GM12878 (cell line): ENCODE results near the gene SGCD. TPM values are rescaled to one million over a fixed set of nuclear protein-coding genes. Genes with fewer than 3 reads are reported as not detected.

ENCODE experiments used
- ATAC-seq: fragments of 200-7000 bp; cut with Tn5 transposase; 3 replicates; pipeline ENCODE4 v1.9.1; 2020; ENCODE audit warnings: mild to moderate bottlenecking, moderate library complexity
- BruUV-seq: library from RNA; stranded (reverse); fragments of 400-500 nt; replicated peaks from 2 replicates; lab custom pipeline; 2021; lab: Mats Ljungman, UMichigan
- CTCF ChIA-PET: fragments of 300-600 bp; sonication (Branson Sonifier 250); formaldehyde crosslinking; extraction: SDS; loops from one replicate; lab custom pipeline; 2021; ENCODE audit warnings: inconsistent platforms; lab: Yijun Ruan, JAX
- POLR2A ChIA-PET: fragments of 350-600 bp; formaldehyde crosslinking; extraction: SDS; loops from one replicate; lab custom pipeline; 2021; ENCODE audit warnings: inconsistent platforms; lab: Charles Lee
- RAD21 ChIA-PET: fragments of 300-600 bp; sonication (Branson Sonifier 250); formaldehyde crosslinking; loops from one replicate; lab custom pipeline; 2023; ENCODE audit warnings: antibody characterized with exemption; ENCODE audit not compliant: unreplicated experiment; lab: Charles Lee
- SMC1A ChIA-PET: fragments of 300-600 bp; sonication (Branson Sonifier 250); formaldehyde crosslinking; loops from one replicate; lab custom pipeline; 2023; ENCODE audit not compliant: unreplicated experiment, uncharacterized antibody; lab: Charles Lee
- DNase-seq: peaks from one replicate; pipeline ENCODE4 v3.0.0-alpha.2; 2011; ENCODE audit warnings: low read depth, low spot score
- FAIRE-seq: peaks from 3 replicates; lab custom pipeline; 2011; peaks lifted over from hg19 to GRCh38; lab: Jason Lieb, UNC
- H2AFZ ChIP-seq: 2 replicates; pipeline ENCODE4 v1.6.0; 2011; ENCODE audit warnings: low read depth, low read length, control low read depth; ENCODE audit not compliant: control insufficient read depth
- H3K27ac ChIP-seq: 2 replicates; pipeline ENCODE4 v1.5.1; 2011; ENCODE audit warnings: control low read depth; ENCODE audit not compliant: control insufficient read depth, insufficient read depth
- H3K27me3 ChIP-seq, 2 experiments: replicated peaks in 1 of 2; 2 replicates each; pipeline versions ENCODE4 v1.6.0 to v1.6.1; 2011; ENCODE audit warnings: low read length in 1 of 2; ENCODE audit not compliant: control insufficient read depth in 2 of 2, insufficient read depth in 2 of 2
- H3K36me3 ChIP-seq, 2 experiments: 2 replicates each; pipeline ENCODE4 v1.5.1; 2011; ENCODE audit warnings: low read length in 1 of 2; ENCODE audit not compliant: control insufficient read depth in 2 of 2, insufficient read depth in 2 of 2
- H3K4me1 ChIP-seq: 2 replicates; pipeline ENCODE4 v1.6.1; 2011; ENCODE audit warnings: mild to moderate bottlenecking, low read length, moderate library complexity, mixed read lengths; ENCODE audit not compliant: control insufficient read depth, insufficient read depth
- H3K4me2 ChIP-seq: 2 replicates; pipeline ENCODE4 v1.6.0; 2011; ENCODE audit warnings: control low read depth; ENCODE audit not compliant: control insufficient read depth, insufficient read depth
- H3K4me3 ChIP-seq: fragments of 200-600 bp; sonication (generic); 2 replicates; pipeline ENCODE4 v1.5.1; 2016
- H3K79me2 ChIP-seq: 2 replicates; pipeline ENCODE4 v1.6.0; 2011; ENCODE audit warnings: low read length; ENCODE audit not compliant: control insufficient read depth, insufficient read depth
- H3K9ac ChIP-seq: 2 replicates; pipeline ENCODE4 v1.8.0; 2011; ENCODE audit warnings: low read length, control low read depth, mixed read lengths; ENCODE audit not compliant: control insufficient read depth, insufficient read depth
- H3K9me3 ChIP-seq: replicated peaks from 3 replicates; pipeline ENCODE4 v1.5.1; 2011; ENCODE audit warnings: mild to moderate bottlenecking, low read length; ENCODE audit not compliant: control insufficient read depth, insufficient read depth
- H4K20me1 ChIP-seq: 2 replicates; pipeline ENCODE4 v1.6.0; 2011; ENCODE audit not compliant: control insufficient read depth, insufficient read depth
- CHD1 ChIP-seq: IDR thresholded peaks from 2 replicates; pipeline ENCODE4 v1.6.1; 2012; ENCODE audit warnings: low read depth, low read length, improper control_type of control experiment
- CHD4 ChIP-seq: fragments of 200-600 bp; sonication (generic); IDR thresholded peaks from 2 replicates; pipeline ENCODE4 v1.6.1; 2016; ENCODE audit warnings: mild to moderate bottlenecking
- KDM1A ChIP-seq: fragments of 200-600 bp; sonication (generic); IDR thresholded peaks from 2 replicates; pipeline ENCODE4 v1.6.1; 2016; ENCODE audit warnings: borderline replicate concordance
- MEF2B ChIP-seq: fragments of 450-650 bp; IDR thresholded peaks from 2 replicates; pipeline ENCODE4 v1.6.1; 2018; ENCODE audit warnings: mild to moderate bottlenecking, moderate library complexity; ENCODE audit not compliant: partially characterized antibody, poor library complexity, severe bottlenecking
- RAD21 ChIP-seq: IDR thresholded peaks from 2 replicates; pipeline ENCODE4 v1.6.1; 2011; ENCODE audit warnings: mild to moderate bottlenecking, low read depth, low read length, moderate library complexity; ENCODE audit not compliant: insufficient read depth
- SREBF1 ChIP-seq: IDR thresholded peaks from 2 replicates; pipeline ENCODE4 v1.6.1; 2012; ENCODE audit warnings: mild to moderate bottlenecking, low read length
- WGBS: methylation state at CpG from one replicate; pipeline ENCODE4 v1.1.6; 2016; ENCODE audit warnings: low lambda C conversion rate; ENCODE audit not compliant: insufficient replicate concordance, insufficient coverage; ENCODE audit errors: missing lambda C conversion rate; 5-methylcytosine and 5-hydroxymethylcytosine counted together
- in situ Hi-C: fragments of 300-500 bp; cut with MboI; formaldehyde crosslinking; loops from 9 replicates; pipeline ENCODE4 v1.14.3; 2018; ENCODE audit warnings: mixed read lengths
- intact Hi-C: fragments of 100-400 bp; cut with micrococcal nuclease; formaldehyde crosslinking; loops from one replicate; pipeline ENCODE4 v1.14.2; 2022; ENCODE audit not compliant: unreplicated experiment
- polyA plus RNA-seq, 11 experiments: library from polyadenylated mRNA; depleted of rRNA in 4 of 11; unstranded in 6 of 11; stranded (reverse) in 5 of 11; fragments of >200 nt; fragmentation: Nextera tagmentation in 4 of 11; fragmentation: Illumina TruSeq in 1 of 11; extraction: Ambion mirVana in 4 of 11; extraction: Trizol in 1 of 11; gene quantifications; 1 replicate in 1 of 11; 2 replicates in 10 of 11; pipeline versions ENCODE4 v1.2.1 to v1.2.3, GENCODE V29; 2011 to 2016; ENCODE audit warnings: inconsistent platforms in 2 of 11, missing spikeins in 2 of 11, low read depth in 1 of 11
- total RNA-seq, 4 experiments: library from RNA; depleted of rRNA in 3 of 4; stranded (reverse); fragments of >200 nt in 3 of 4; fragmentation: Illumina TruSeq in 1 of 4; extraction: Trizol in 1 of 4; gene quantifications; 2 replicates each; pipeline versions ENCODE4 v1.2.1 to v1.2.3, GENCODE V29; 2013 to 2021
- TF ChIP-seq, protein P1 (sequence below): fragments of 450-650 bp; IDR thresholded peaks from 2 replicates; pipeline ENCODE4 v1.6.1; 2017; ENCODE audit warnings: mild to moderate bottlenecking, moderate library complexity
- TF ChIP-seq, protein P2 (sequence below): fragments of 450-650 bp; formaldehyde crosslinking; IDR thresholded peaks from 2 replicates; pipeline ENCODE4 v1.4.0; 2020; ENCODE audit warnings: mild to moderate bottlenecking, moderate library complexity

The SGCD gene
- total and polyA plus RNA-seq, 10 of the 15 experiments (the other 5 are each of a cell fraction or from before 2014, with no cell fraction given), result 0.06 TPM; not detected in 9

GRCh38 chr5:156581725-156582124 lies 254.8 kb downstream of the SGCD start:
- SMC1A ChIA-PET, result interaction anchor here (1.5 kb wide), 1 partner anchor 8 kb away, joined by 3 read pairs; no protein-coding TSS in a partner anchor
- no TSS peak for BruUV-seq
- intact Hi-C loops, result no loop called here
- no peaks in the 10 kb centered on the region for H3K9me3 ChIP-seq
- TF ChIP-seq KDM1A (no peak), RAD21 (no peak), MEF2B (no peak), CHD4 (no peak), SREBF1 (no peak), CHD1 (no peak)
- TF ChIP-seq, protein P1, sequence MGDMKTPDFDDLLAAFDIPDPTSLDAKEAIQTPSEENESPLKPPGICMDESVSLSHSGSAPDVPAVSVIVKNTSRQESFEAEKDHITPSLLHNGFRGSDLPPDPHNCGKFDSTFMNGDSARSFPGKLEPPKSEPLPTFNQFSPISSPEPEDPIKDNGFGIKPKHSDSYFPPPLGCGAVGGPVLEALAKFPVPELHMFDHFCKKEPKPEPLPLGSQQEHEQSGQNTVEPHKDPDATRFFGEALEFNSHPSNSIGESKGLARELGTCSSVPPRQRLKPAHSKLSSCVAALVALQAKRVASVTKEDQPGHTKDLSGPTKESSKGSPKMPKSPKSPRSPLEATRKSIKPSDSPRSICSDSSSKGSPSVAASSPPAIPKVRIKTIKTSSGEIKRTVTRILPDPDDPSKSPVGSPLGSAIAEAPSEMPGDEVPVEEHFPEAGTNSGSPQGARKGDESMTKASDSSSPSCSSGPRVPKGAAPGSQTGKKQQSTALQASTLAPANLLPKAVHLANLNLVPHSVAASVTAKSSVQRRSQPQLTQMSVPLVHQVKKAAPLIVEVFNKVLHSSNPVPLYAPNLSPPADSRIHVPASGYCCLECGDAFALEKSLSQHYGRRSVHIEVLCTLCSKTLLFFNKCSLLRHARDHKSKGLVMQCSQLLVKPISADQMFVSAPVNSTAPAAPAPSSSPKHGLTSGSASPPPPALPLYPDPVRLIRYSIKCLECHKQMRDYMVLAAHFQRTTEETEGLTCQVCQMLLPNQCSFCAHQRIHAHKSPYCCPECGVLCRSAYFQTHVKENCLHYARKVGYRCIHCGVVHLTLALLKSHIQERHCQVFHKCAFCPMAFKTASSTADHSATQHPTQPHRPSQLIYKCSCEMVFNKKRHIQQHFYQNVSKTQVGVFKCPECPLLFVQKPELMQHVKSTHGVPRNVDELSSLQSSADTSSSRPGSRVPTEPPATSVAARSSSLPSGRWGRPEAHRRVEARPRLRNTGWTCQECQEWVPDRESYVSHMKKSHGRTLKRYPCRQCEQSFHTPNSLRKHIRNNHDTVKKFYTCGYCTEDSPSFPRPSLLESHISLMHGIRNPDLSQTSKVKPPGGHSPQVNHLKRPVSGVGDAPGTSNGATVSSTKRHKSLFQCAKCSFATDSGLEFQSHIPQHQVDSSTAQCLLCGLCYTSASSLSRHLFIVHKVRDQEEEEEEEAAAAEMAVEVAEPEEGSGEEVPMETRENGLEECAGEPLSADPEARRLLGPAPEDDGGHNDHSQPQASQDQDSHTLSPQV, result no peak
- TF ChIP-seq, protein P2, sequence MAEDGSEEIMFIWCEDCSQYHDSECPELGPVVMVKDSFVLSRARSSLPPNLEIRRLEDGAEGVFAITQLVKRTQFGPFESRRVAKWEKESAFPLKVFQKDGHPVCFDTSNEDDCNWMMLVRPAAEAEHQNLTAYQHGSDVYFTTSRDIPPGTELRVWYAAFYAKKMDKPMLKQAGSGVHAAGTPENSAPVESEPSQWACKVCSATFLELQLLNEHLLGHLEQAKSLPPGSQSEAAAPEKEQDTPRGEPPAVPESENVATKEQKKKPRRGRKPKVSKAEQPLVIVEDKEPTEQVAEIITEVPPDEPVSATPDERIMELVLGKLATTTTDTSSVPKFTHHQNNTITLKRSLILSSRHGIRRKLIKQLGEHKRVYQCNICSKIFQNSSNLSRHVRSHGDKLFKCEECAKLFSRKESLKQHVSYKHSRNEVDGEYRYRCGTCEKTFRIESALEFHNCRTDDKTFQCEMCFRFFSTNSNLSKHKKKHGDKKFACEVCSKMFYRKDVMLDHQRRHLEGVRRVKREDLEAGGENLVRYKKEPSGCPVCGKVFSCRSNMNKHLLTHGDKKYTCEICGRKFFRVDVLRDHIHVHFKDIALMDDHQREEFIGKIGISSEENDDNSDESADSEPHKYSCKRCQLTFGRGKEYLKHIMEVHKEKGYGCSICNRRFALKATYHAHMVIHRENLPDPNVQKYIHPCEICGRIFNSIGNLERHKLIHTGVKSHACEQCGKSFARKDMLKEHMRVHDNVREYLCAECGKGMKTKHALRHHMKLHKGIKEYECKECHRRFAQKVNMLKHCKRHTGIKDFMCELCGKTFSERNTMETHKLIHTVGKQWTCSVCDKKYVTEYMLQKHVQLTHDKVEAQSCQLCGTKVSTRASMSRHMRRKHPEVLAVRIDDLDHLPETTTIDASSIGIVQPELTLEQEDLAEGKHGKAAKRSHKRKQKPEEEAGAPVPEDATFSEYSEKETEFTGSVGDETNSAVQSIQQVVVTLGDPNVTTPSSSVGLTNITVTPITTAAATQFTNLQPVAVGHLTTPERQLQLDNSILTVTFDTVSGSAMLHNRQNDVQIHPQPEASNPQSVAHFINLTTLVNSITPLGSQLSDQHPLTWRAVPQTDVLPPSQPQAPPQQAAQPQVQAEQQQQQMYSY (CRISPR knock-in tag), result no peak
- ATAC-seq, result no peak
- H3K4me2 ChIP-seq, result no peak overlapping the region
- H3K79me2 ChIP-seq, result no peaks in the 10 kb centered on the region
- H3K4me1 ChIP-seq, result no peaks in the 10 kb centered on the region
- no peaks in the 10 kb centered on the region for H3K27me3 ChIP-seq
- RAD21 ChIA-PET, result no interaction called here
- no peak overlapping the region for H3K9ac ChIP-seq
- no peak for DNase-seq
- no peaks in the 10 kb centered on the region for H4K20me1 ChIP-seq
- no peak overlapping the region for H3K27ac ChIP-seq
- no peak for FAIRE-seq
- no peak overlapping the region for H3K4me3 ChIP-seq
- no peaks in the 10 kb centered on the region for H3K36me3 ChIP-seq
- in situ Hi-C loops, result no loop called here
- CTCF ChIA-PET, result no interaction called here
- no peak overlapping the region for H2AFZ ChIP-seq
- WGBS, result 16% methylated on average over 3 of the region's 3 CpGs
- POLR2A ChIA-PET, result no interaction called here
